Smooth muscle cell (in vitro differentiated cells): ENCODE results near the gene RUFY3. TPM values are rescaled to one million over a fixed set of nuclear protein-coding genes. Genes with fewer than 3 reads are reported as not detected.

ENCODE experiments used
- DNase-seq: peaks from one replicate; lab custom pipeline; 2025; ENCODE audit not compliant: unreplicated experiment; lab: John Stamatoyannopoulos, UW
- H2AFZ ChIP-seq: fragments of 200-600 bp; sonication (generic); 2 replicates; pipeline ENCODE4 v1.6.0; 2016; ENCODE audit warnings: antibody characterized with exemption, low read depth, mild to moderate bottlenecking
- H3F3A ChIP-seq: fragments of 200-600 bp; sonication (generic); 2 replicates; pipeline ENCODE4 v1.6.0; 2017; ENCODE audit warnings: antibody characterized with exemption, low read depth
- H3K27ac ChIP-seq: fragments of 200-600 bp; sonication (generic); 2 replicates; pipeline ENCODE4 v1.5.1; 2016; ENCODE audit warnings: low read depth, mild to moderate bottlenecking
- H3K27me3 ChIP-seq: fragments of 200-600 bp; sonication (generic); 2 replicates; pipeline ENCODE4 v1.6.1; 2016; ENCODE audit warnings: low read depth, mild to moderate bottlenecking
- H3K36me3 ChIP-seq: fragments of 200-600 bp; sonication (generic); 2 replicates; pipeline ENCODE4 v1.5.1; 2016; ENCODE audit warnings: low read depth
- H3K4me1 ChIP-seq: fragments of 200-600 bp; sonication (generic); 2 replicates; pipeline ENCODE4 v1.5.1; 2016; ENCODE audit warnings: low read depth
- H3K4me2 ChIP-seq: fragments of 200-600 bp; sonication (generic); 2 replicates; pipeline ENCODE4 v1.6.0; 2016; ENCODE audit warnings: mild to moderate bottlenecking
- H3K4me3 ChIP-seq: fragments of 200-600 bp; sonication (generic); 2 replicates; pipeline ENCODE4 v1.5.1; 2016; ENCODE audit warnings: mild to moderate bottlenecking
- H3K79me2 ChIP-seq: fragments of 200-600 bp; sonication (generic); 2 replicates; pipeline ENCODE4 v1.6.0; 2016; ENCODE audit warnings: low read depth, mild to moderate bottlenecking
- H3K9ac ChIP-seq: fragments of 200-600 bp; sonication (generic); 2 replicates; pipeline ENCODE4 v1.6.0; 2016; ENCODE audit warnings: low read depth
- H3K9me3 ChIP-seq: fragments of 200-600 bp; sonication (generic); replicated peaks from 2 replicates; pipeline ENCODE4 v1.5.1; 2016; ENCODE audit warnings: low read depth
- H4K20me1 ChIP-seq: fragments of 200-600 bp; sonication (generic); 2 replicates; pipeline ENCODE4 v1.6.0; 2016; ENCODE audit warnings: low read depth
- CTCF ChIP-seq: fragments of 200-600 bp; sonication (generic); IDR thresholded peaks from 2 replicates; pipeline ENCODE4 v1.5.1; 2017; ENCODE audit warnings: borderline replicate concordance, mild to moderate bottlenecking, antibody characterized with exemption; ENCODE audit not compliant: insufficient read depth, poor library complexity, severe bottlenecking
- WGBS: methylation state at CpG from one replicate; pipeline ENCODE4 v1.1.7; 2016; ENCODE audit warnings: low lambda C conversion rate; 5-methylcytosine and 5-hydroxymethylcytosine counted together
- polyA plus RNA-seq: library from polyadenylated mRNA; unstranded; fragments of >200 nt; fragmentation: Nextera tagmentation; extraction: Ambion mirVana; gene quantifications from 2 replicates; pipeline ENCODE4 v1.2.1, GENCODE V29; 2016
- total RNA-seq: library from RNA; depleted of rRNA; stranded (reverse); fragments of >200 nt; gene quantifications from 2 replicates; pipeline ENCODE4 v1.2.3, GENCODE V29; 2014

The RUFY3 gene
- total and polyA plus RNA-seq, 2 experiments from 2014 or later: 22.2 to 49.2 TPM

DNA sequence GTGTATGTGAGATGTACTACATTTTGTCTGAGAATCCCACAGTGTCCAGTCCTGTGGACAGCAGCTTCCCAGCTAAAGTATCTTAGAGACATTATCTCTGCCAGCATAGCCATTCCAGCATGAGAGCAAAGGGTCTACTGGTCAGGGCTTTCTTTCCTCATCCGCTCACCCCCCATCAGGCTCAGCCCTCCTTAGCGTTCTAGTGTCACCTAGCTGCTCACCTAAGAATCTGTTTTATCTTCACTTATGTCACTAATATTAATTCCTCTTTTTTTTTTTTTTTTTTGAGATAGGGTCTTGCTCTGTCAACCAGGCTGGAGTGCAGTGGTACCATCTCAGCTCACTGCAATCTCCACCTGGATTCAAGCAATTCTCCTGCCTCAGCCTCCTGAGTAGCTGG lies 15.6 kb downstream of the RUFY3 start:
- no peaks in the 10 kb centered on the region for H3K36me3 ChIP-seq
- H3K9ac ChIP-seq: no peak overlapping the region
- peaks cover 26% of the 10 kb centered on the region for H3K4me1 ChIP-seq
- no peak overlapping the region for H3K4me2 ChIP-seq
- H3K9me3 ChIP-seq: no peaks in the 10 kb centered on the region
- no peaks in the 10 kb centered on the region for H3F3A ChIP-seq
- H4K20me1 ChIP-seq: peaks cover 53% of the 10 kb centered on the region
- no peak overlapping the region for H3K27ac ChIP-seq
- no peak overlapping the region for H3K4me3 ChIP-seq
- WGBS: 95% methylated on average over 2 of the region's 2 CpGs
- no peak for TF ChIP-seq CTCF
- DNase-seq: no peak
- no peak overlapping the region for H2AFZ ChIP-seq
- H3K27me3 ChIP-seq: no peaks in the 10 kb centered on the region
- H3K79me2 ChIP-seq: peaks cover 74% of the 10 kb centered on the region

- H3K27me3 ChIP-seq: no peaks in the 10 kb centered on the region
- H3K79me2 ChIP-seq: peaks cover 84% of the 10 kb centered on the region
- H3K4me2 ChIP-seq: no peak overlapping the region
- no peaks in the 10 kb centered on the region for H3K36me3 ChIP-seq
- H2AFZ ChIP-seq: no peak overlapping the region
- no peak for DNase-seq
- 65% methylated on average over 6 of the region's 6 CpGs for WGBS
- TF ChIP-seq CTCF: no peak
- no peak overlapping the region for H3K4me3 ChIP-seq
- H3K4me1 ChIP-seq: peaks cover 20% of the 10 kb centered on the region
- peaks cover 62% of the 10 kb centered on the region for H4K20me1 ChIP-seq
- no peak overlapping the region for H3K9ac ChIP-seq
- no peaks in the 10 kb centered on the region for H3K9me3 ChIP-seq
- no peaks in the 10 kb centered on the region for H3F3A ChIP-seq
- H3K27ac ChIP-seq: no peak overlapping the region
These were observed 18.0 kb downstream of the RUFY3 start for GRCh38 chr4:70739496-70740337.

DNA sequence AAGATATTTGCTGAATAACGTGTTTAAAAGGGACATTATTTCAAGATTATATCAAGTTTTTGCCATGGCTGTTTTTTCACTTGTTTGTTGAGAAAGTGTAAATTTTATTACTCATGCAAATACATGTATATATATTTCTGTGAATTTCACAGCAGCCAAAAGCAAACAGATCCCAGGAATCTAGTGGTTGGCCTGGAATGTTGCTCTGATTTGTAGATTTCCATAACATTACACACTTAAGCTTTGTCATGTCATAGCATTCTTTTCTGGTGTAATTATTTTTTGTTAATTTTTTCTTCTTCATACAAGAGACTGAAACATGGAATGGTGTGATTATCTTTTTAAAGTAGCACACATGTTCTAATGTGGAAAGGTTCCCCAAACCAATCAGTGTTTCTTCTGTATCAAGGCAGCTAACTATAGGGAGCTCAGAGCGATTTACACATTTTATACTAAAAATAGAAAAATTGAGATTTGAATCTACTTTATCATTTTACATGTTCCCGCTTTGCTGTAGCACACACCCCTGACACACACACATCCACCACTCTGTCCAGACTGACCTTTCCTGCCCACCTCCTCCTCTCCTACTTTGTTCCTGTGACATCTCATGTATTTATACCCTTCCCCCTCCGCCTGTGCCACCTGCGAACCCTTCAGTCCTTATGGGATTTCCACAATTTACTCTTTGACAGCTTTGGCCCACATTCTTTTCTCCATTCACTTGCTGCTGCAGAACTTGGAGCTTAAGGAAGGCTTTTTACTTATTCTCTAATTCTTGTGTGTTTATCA lies 20.3 kb downstream of the RUFY3 start:
- Histone ChIP-seq H3K79me2 (peaks cover 76% of the 10 kb centered on the region), H3K27ac (peak overlapping the region; percentile 27), H3F3A (no peaks in the 10 kb centered on the region), H3K27me3 (no peaks in the 10 kb centered on the region), H3K4me1 (peaks cover 20% of the 10 kb centered on the region), H3K9me3 (no peaks in the 10 kb centered on the region), H3K36me3 (no peaks in the 10 kb centered on the region), H3K9ac (peak overlapping the region; percentile 29), H3K4me2 (peak overlapping the region; percentile 49), H2AFZ (no peak overlapping the region), H4K20me1 (peaks cover 53% of the 10 kb centered on the region), H3K4me3 (no peak overlapping the region)
- WGBS: 90% methylated on average over 5 of the region's 5 CpGs
- TF ChIP-seq CTCF: no peak
- DNase-seq: no peak
